ENCODE results near the gene NRDE2. TPM values are rescaled to one million over a fixed set of nuclear protein-coding genes. Genes with fewer than 3 reads are reported as not detected.

The NRDE2 gene
- total RNA-seq, 1 experiment from 2014 or later: 20.1 TPM

GRCh38 chr14:90305176-90305601 is 26.6 kb downstream of the NRDE2 start:
- no peak for TF ChIP-seq EZH2 (IDR thresholded peaks at IDR 0.05)
- no peak for TF ChIP-seq MAX (IDR thresholded peaks at IDR 0.05)
- TF ChIP-seq POLR2A (IDR thresholded peaks at IDR 0.05; ENCODE audit: borderline replicate concordance, extremely low read depth, insufficient read depth, insufficient read length): no peak
- ChIA-PET RAD21 (ENCODE audit: low non-redundant PET in 1 of 2, low total read pairs in 2 of 2, uncharacterized antibody in 2 of 2, unreplicated experiment in 2 of 2) (no interaction called here), POLR2A (no interaction called here), CTCF (no interaction called here)
- Histone ChIP-seq H3K27me3 (ENCODE audit: insufficient read depth, low read length) (no peaks in the 10 kb centered on the region), H3K9ac (ENCODE audit: low read length) (no peak overlapping the region), H3K9me3 (ENCODE audit: control insufficient read depth in 1 of 2, insufficient read depth in 1 of 2, low read depth in 1 of 2, low read length in 2 of 2) (no peaks in the 10 kb centered on the region), H3K4me2 (ENCODE audit: low read length) (no peak overlapping the region), H3K4me1 (ENCODE audit: control insufficient read depth in 1 of 2, insufficient read depth in 2 of 2, low read length in 2 of 2) (peaks cover 0 to 7% of the 10 kb centered on the region in 2 experiments; a peak in 1 of 4 replicates), H3K36me3 (ENCODE audit: control insufficient read depth in 1 of 2, insufficient read depth in 2 of 2, low read length in 2 of 2) (peaks cover 17 to 30% of the 10 kb centered on the region in 2 experiments; a peak in 3 of 4 replicates), H3K27ac (ENCODE audit: low read depth, low read length) (no peak overlapping the region), H4K20me1 (ENCODE audit: insufficient read depth) (no peaks in the 10 kb centered on the region), H2AFZ (ENCODE audit: low read depth, low read length, poor library complexity, severe bottlenecking) (no peak overlapping the region), H3K9me2 (ENCODE audit: insufficient read depth) (no peaks in the 10 kb centered on the region), H3K4me3 (replicated peaks in 1 of 2; ENCODE audit: low read depth in 1 of 2, low read length in 2 of 2) (no peak overlapping the region), H3K79me2 (ENCODE audit: insufficient read depth, low read length) (no peaks in the 10 kb centered on the region; the same call in 1 of the 2 replicates)
- ATAC-seq (no peak), DNase-seq (ENCODE audit: low read depth, low spot score) (no peak)
- no TSS peak for BruUV-seq (replicated peaks)
- intact Hi-C loops (cut with micrococcal nuclease): loop anchor here (10.0 kb wide), 1 partner anchor 450 kb away; no protein-coding TSS in a partner anchor

GRCh38 chr14:90304502-90304901 is 27.2 kb downstream of the NRDE2 start:
- no peak overlapping the region for H3K4me2 ChIP-seq (ENCODE audit: low read length)
- H3K9me2 ChIP-seq (ENCODE audit: insufficient read depth): no peaks in the 10 kb centered on the region
- no peak for DNase-seq (ENCODE audit: low read depth, low spot score)
- no peaks in the 10 kb centered on the region for H3K27me3 ChIP-seq (ENCODE audit: insufficient read depth, low read length)
- ChIA-PET RAD21 (ENCODE audit: low non-redundant PET in 1 of 2, low total read pairs in 2 of 2, uncharacterized antibody in 2 of 2, unreplicated experiment in 2 of 2) (no interaction called here), POLR2A (no interaction called here), CTCF (no interaction called here)
- H3K27ac ChIP-seq (ENCODE audit: low read depth, low read length): no peak overlapping the region
- H2AFZ ChIP-seq (ENCODE audit: low read depth, low read length, poor library complexity, severe bottlenecking): no peak overlapping the region
- BruUV-seq (replicated peaks): no TSS peak
- no peaks in the 10 kb centered on the region for H3K9me3 ChIP-seq (ENCODE audit: control insufficient read depth in 1 of 2, insufficient read depth in 1 of 2, low read depth in 1 of 2, low read length in 2 of 2)
- no peak for ATAC-seq
- no peak overlapping the region for H3K9ac ChIP-seq (ENCODE audit: low read length)
- H4K20me1 ChIP-seq (ENCODE audit: insufficient read depth): no peaks in the 10 kb centered on the region
- no peak for TF ChIP-seq SP1 (IDR thresholded peaks at IDR 0.05; ENCODE audit: low read depth)
- H3K36me3 ChIP-seq (ENCODE audit: control insufficient read depth in 1 of 2, insufficient read depth in 2 of 2, low read length in 2 of 2): peaks cover 17 to 30% of the 10 kb centered on the region in 2 experiments; a peak in 3 of 4 replicates
- H3K4me1 ChIP-seq (ENCODE audit: control insufficient read depth in 1 of 2, insufficient read depth in 2 of 2, low read length in 2 of 2): peaks cover 0 to 7% of the 10 kb centered on the region in 2 experiments; a peak in 1 of 4 replicates
- no peak overlapping the region for H3K4me3 ChIP-seq (replicated peaks in 1 of 2; ENCODE audit: low read depth in 1 of 2, low read length in 2 of 2)
- intact Hi-C loops (cut with micrococcal nuclease): loop anchor here (10.0 kb wide), 1 partner anchor 450 kb away; no protein-coding TSS in a partner anchor
- H3K79me2 ChIP-seq (ENCODE audit: insufficient read depth, low read length): no peaks in the 10 kb centered on the region; the same call in 1 of the 2 replicates
